ENCODE measurements around the gene CKM.
"Not testable (repeated sequence)": the region's sequence is repeated elsewhere in the genome, so short reads cannot be mapped to it uniquely, and the experiment has no call there.

Gene CKM

DNA sequence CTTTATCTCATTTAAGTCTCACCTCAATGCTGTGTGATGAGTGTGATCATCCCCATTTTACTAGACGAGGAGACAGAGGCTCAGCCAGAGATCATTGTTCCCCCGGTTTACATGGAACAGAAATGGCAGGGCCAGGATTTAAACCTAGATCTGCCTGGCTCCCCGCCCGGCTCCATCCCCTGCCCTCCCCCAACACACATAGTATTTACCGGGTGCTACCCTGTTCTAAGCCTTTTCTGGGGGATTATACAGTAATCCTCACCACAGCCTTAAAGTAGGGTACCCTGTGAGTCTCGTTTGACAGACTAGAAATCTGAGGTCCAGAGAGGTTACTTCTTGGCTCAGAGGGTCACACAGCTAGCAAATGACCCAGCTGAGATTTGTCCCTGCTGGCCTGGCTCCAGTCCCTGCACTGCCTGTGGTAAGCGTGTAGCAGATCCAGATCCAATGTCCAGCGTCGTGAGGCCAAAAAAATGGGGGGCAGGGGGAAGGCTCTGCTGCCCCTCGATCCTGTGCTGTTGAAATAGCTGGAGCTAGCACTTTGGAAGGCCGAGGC lies 14.1 kb upstream of the CKM start:
- Histone ChIP-seq H3K9ac (ENCODE audit: low read length in 2 of 2) (no peak overlapping the region), H3K4me1 (ENCODE audit: control insufficient read depth, insufficient read depth, low read length) (peaks cover 13% of the 10 kb centered on the region)

GRCh38 chr19:45334881-45335280 lies 12.2 kb upstream of the CKM start:
- H3K4me1 ChIP-seq (ENCODE audit: control insufficient read depth, insufficient read depth, low read length); H3K4me3 ChIP-seq (ENCODE audit: low read length in 2 of 2); H3K9ac ChIP-seq (ENCODE audit: low read length in 2 of 2); H3K27ac ChIP-seq (ENCODE audit: low read length); H3K9me3 ChIP-seq (ENCODE audit: control insufficient read depth in 2 of 2, low read length in 2 of 2); H3K36me3 ChIP-seq (ENCODE audit: control insufficient read depth in 2 of 2, insufficient read depth in 2 of 2, low read length in 2 of 2); H3K27me3 ChIP-seq (ENCODE audit: control insufficient read depth in 1 of 2, insufficient read depth in 2 of 2, low read length in 2 of 2): not testable (repeated sequence)

More for the DNA sequence above, 14.1 kb upstream of the CKM start:
- H3K36me3 ChIP-seq (ENCODE audit: control insufficient read depth in 2 of 2, insufficient read depth in 2 of 2, low read length in 2 of 2): no peaks in the 10 kb centered on the region
- no peaks in the 10 kb centered on the region for H3K9me3 ChIP-seq (ENCODE audit: control insufficient read depth in 2 of 2, low read length in 2 of 2)
- peaks cover 13 to 16% of the 10 kb centered on the region in 2 donors for H3K27me3 ChIP-seq (ENCODE audit: control insufficient read depth in 1 of 2, insufficient read depth in 2 of 2, low read length in 2 of 2)
- H3K27ac ChIP-seq (ENCODE audit: low read length): no peak overlapping the region
- no peak overlapping the region for H3K4me3 ChIP-seq (ENCODE audit: low read length in 2 of 2)

- H3K9me3 ChIP-seq (ENCODE audit: control insufficient read depth in 2 of 2, low read length in 2 of 2): no peaks in the 10 kb centered on the region
- H3K4me1 ChIP-seq (ENCODE audit: control insufficient read depth, insufficient read depth, low read length): peaks cover 4% of the 10 kb centered on the region
- H3K27ac ChIP-seq (ENCODE audit: low read length): no peak overlapping the region
- H3K4me3 ChIP-seq (ENCODE audit: low read length in 2 of 2): no peak overlapping the region
- no peak overlapping the region for H3K9ac ChIP-seq (ENCODE audit: low read length in 2 of 2)
- peaks cover 0 to 3% of the 10 kb centered on the region in 2 donors for H3K27me3 ChIP-seq (ENCODE audit: control insufficient read depth in 1 of 2, insufficient read depth in 2 of 2, low read length in 2 of 2)
- no peaks in the 10 kb centered on the region for H3K36me3 ChIP-seq (ENCODE audit: control insufficient read depth in 2 of 2, insufficient read depth in 2 of 2, low read length in 2 of 2)
Observed at GRCh38 chr19:45333609-45334303, 11.1 kb upstream of the CKM start.

- Histone ChIP-seq H3K27ac (ENCODE audit: low read length) (no peak overlapping the region), H3K4me1 (ENCODE audit: control insufficient read depth, insufficient read depth, low read length) (peaks cover under 1% of the 10 kb centered on the region), H3K36me3 (ENCODE audit: control insufficient read depth in 2 of 2, insufficient read depth in 2 of 2, low read length in 2 of 2) (no peaks in the 10 kb centered on the region), H3K9me3 (ENCODE audit: control insufficient read depth in 2 of 2, low read length in 2 of 2) (no peaks in the 10 kb centered on the region), H3K4me3 (ENCODE audit: low read length in 2 of 2) (no peak overlapping the region), H3K9ac (ENCODE audit: low read length in 2 of 2) (no peak overlapping the region), H3K27me3 (ENCODE audit: control insufficient read depth in 1 of 2, insufficient read depth in 2 of 2, low read length in 2 of 2) (no peaks in the 10 kb centered on the region)
Observed at GRCh38 chr19:45331411-45331810, 8.7 kb upstream of the CKM start.

GRCh38 chr19:45327404-45328143 lies 4.9 kb upstream of the CKM start:
- H3K27me3 ChIP-seq (ENCODE audit: control insufficient read depth in 1 of 2, insufficient read depth in 2 of 2, low read length in 2 of 2): peaks cover 0 to 6% of the 10 kb centered on the region in 2 donors
- H3K9me3 ChIP-seq (ENCODE audit: control insufficient read depth in 2 of 2, low read length in 2 of 2): no peaks in the 10 kb centered on the region
- no peak overlapping the region for H3K4me3 ChIP-seq (ENCODE audit: low read length in 2 of 2)
- peaks cover 22% of the 10 kb centered on the region for H3K4me1 ChIP-seq (ENCODE audit: control insufficient read depth, insufficient read depth, low read length)
- no peaks in the 10 kb centered on the region for H3K36me3 ChIP-seq (ENCODE audit: control insufficient read depth in 2 of 2, insufficient read depth in 2 of 2, low read length in 2 of 2)
- no peak overlapping the region for H3K27ac ChIP-seq (ENCODE audit: low read length)
- no peak overlapping the region for H3K9ac ChIP-seq (ENCODE audit: low read length in 2 of 2)

DNA sequence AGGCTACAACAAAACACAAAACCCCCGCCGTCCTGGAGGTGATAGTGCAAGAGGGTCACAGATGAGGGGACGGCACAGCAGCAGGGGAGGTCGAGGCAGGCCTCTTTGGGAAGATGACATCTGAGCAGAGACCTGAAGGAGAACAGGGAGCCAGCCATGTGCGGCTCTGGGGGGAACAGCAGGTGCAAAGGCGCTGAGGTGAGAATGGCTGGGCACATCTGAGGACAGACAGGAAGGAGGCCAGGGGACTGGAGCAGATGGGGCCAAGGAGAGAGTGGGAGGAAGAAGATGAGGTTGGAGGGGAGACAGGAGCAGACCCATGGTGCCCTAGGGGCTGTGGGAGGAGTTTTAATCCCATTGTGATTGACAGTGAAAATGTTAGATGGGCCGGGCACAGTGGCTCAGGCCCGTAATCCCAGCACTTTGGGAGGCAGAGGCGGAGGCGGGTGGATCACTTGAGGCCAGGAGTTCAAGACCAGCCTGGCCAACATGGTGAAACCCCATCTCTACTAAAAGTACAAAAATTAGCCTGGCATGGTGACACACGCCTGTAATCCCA lies 1.8 kb upstream of the CKM start:
- H3K4me1 ChIP-seq (ENCODE audit: control insufficient read depth, insufficient read depth, low read length): peaks cover 27% of the 10 kb centered on the region
- no peaks in the 10 kb centered on the region for H3K9me3 ChIP-seq (ENCODE audit: control insufficient read depth in 2 of 2, low read length in 2 of 2)
- no peaks in the 10 kb centered on the region for H3K36me3 ChIP-seq (ENCODE audit: control insufficient read depth in 2 of 2, insufficient read depth in 2 of 2, low read length in 2 of 2)
- H3K27me3 ChIP-seq (ENCODE audit: control insufficient read depth in 1 of 2, insufficient read depth in 2 of 2, low read length in 2 of 2): peaks cover 0 to 6% of the 10 kb centered on the region in 2 donors
- H3K27ac ChIP-seq (ENCODE audit: low read length): peak overlapping the region; percentile 76
- peak overlapping the region; percentile 80 to 86 for H3K9ac ChIP-seq (ENCODE audit: low read length in 2 of 2)
- H3K4me3 ChIP-seq (ENCODE audit: low read length in 2 of 2): peak overlapping the region; percentile 70 to 73

DNA sequence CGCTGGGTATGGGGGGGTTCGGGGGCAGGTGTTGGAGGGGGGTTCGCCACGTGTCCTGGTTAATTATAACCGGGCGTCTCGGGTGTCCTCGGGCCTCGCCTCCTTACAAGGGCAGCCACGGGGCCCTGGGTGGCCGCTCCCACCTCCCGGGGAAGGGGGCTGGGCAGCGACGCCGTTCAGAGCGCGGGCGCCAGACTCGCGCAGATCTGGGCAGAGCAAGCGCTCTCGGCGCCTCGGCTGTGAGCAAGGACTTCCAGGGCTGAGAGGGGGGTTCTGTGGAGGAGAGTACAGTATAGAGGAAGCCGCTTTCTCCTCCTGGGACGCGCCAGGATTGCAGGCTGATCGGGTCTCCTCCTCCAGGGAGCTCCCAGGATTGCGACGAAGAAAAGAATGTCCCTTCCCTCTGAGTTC lies 1.0 kb upstream of the CKM start:
- Histone ChIP-seq H3K27ac (ENCODE audit: low read length) (peak overlapping the region; percentile 76), H3K9me3 (ENCODE audit: control insufficient read depth in 2 of 2, low read length in 2 of 2) (no peaks in the 10 kb centered on the region), H3K36me3 (ENCODE audit: control insufficient read depth in 2 of 2, insufficient read depth in 2 of 2, low read length in 2 of 2) (no peaks in the 10 kb centered on the region), H3K9ac (ENCODE audit: low read length in 2 of 2) (peak overlapping the region; percentile 80 to 86), H3K4me1 (ENCODE audit: control insufficient read depth, insufficient read depth, low read length) (peaks cover 27% of the 10 kb centered on the region), H3K4me3 (ENCODE audit: low read length in 2 of 2) (peak overlapping the region; percentile 70 to 73), H3K27me3 (ENCODE audit: control insufficient read depth in 1 of 2, insufficient read depth in 2 of 2, low read length in 2 of 2) (peaks cover 0 to 6% of the 10 kb centered on the region in 2 donors)

DNA sequence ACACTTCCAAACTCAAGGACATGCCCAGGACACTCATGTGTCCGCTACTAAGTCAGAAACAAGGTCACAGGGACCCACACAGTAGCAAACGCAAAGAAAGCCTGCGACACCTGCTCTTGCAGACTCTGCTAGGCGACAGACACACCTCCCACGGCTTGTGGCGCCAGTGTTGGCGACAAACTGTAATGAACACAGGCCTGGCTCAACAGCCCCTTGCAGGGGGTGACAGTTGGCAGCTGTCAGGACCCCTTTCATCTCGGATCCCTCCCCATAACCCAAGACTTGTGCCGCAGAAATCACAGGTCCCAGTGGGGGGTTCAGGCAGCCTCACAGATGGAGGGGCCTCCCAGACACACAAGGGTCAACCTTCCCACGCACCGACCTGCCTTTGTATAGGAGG lies 364 bp downstream of the CKM start:
- Histone ChIP-seq H3K4me3 (ENCODE audit: low read length in 2 of 2) (no peak overlapping the region), H3K9me3 (ENCODE audit: control insufficient read depth in 2 of 2, low read length in 2 of 2) (no peaks in the 10 kb centered on the region), H3K4me1 (ENCODE audit: control insufficient read depth, insufficient read depth, low read length) (peaks cover 27% of the 10 kb centered on the region), H3K27ac (ENCODE audit: low read length) (no peak overlapping the region), H3K9ac (ENCODE audit: low read length in 2 of 2) (no peak overlapping the region), H3K27me3 (ENCODE audit: control insufficient read depth in 1 of 2, insufficient read depth in 2 of 2, low read length in 2 of 2) (peaks cover 0 to 8% of the 10 kb centered on the region in 2 donors), H3K36me3 (ENCODE audit: control insufficient read depth in 2 of 2, insufficient read depth in 2 of 2, low read length in 2 of 2) (no peaks in the 10 kb centered on the region)

DNA sequence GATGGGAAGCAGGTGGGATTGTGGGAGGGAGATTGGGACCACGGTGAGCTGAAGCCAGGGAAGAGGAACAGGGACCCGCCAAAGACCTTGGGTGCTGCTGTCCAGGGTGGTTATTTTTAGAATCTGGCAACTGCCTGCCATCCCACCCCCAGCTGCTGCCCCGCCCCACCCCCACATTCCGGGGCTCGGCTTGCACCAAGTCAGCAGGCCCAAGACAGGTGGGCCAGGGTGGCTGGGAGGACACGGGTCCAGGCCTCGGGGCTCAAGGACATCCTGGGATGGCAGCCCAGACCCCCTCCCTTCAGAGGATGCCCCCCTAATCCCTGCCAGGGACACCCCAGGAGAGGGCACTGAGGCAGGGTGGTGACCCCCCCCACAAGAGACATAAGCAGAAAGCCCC lies 827 bp downstream of the CKM start:
- Histone ChIP-seq H3K27me3 (ENCODE audit: control insufficient read depth in 1 of 2, insufficient read depth in 2 of 2, low read length in 2 of 2) (peaks cover 0 to 8% of the 10 kb centered on the region in 2 donors), H3K4me1 (ENCODE audit: control insufficient read depth, insufficient read depth, low read length) (peaks cover 27% of the 10 kb centered on the region), H3K4me3 (ENCODE audit: low read length in 2 of 2) (no peak overlapping the region), H3K9ac (ENCODE audit: low read length in 2 of 2) (no peak overlapping the region), H3K36me3 (ENCODE audit: control insufficient read depth in 2 of 2, insufficient read depth in 2 of 2, low read length in 2 of 2) (no peaks in the 10 kb centered on the region), H3K27ac (ENCODE audit: low read length) (no peak overlapping the region), H3K9me3 (ENCODE audit: control insufficient read depth in 2 of 2, low read length in 2 of 2) (no peaks in the 10 kb centered on the region)

GRCh38 chr19:45320997-45321775 lies 1.5 kb downstream of the CKM start:
- no peak overlapping the region for H3K27ac ChIP-seq (ENCODE audit: low read length)
- no peaks in the 10 kb centered on the region for H3K9me3 ChIP-seq (ENCODE audit: control insufficient read depth in 2 of 2, low read length in 2 of 2)
- H3K4me1 ChIP-seq (ENCODE audit: control insufficient read depth, insufficient read depth, low read length): peaks cover 25% of the 10 kb centered on the region
- H3K36me3 ChIP-seq (ENCODE audit: control insufficient read depth in 2 of 2, insufficient read depth in 2 of 2, low read length in 2 of 2): no peaks in the 10 kb centered on the region
- H3K9ac ChIP-seq (ENCODE audit: low read length in 2 of 2): no peak overlapping the region
- H3K27me3 ChIP-seq (ENCODE audit: control insufficient read depth in 1 of 2, insufficient read depth in 2 of 2, low read length in 2 of 2): peaks cover 0 to 8% of the 10 kb centered on the region in 2 donors
- no peak overlapping the region for H3K4me3 ChIP-seq (ENCODE audit: low read length in 2 of 2)

Measured in stomach smooth muscle (tissue), 2 donors.